Measurements from ENCODE around the gene CPNE1.
"Not testable (repeated sequence)": the region's sequence is repeated elsewhere in the genome, so short reads cannot be mapped to it uniquely, and the experiment has no call there.

The CPNE1 gene

DNA sequence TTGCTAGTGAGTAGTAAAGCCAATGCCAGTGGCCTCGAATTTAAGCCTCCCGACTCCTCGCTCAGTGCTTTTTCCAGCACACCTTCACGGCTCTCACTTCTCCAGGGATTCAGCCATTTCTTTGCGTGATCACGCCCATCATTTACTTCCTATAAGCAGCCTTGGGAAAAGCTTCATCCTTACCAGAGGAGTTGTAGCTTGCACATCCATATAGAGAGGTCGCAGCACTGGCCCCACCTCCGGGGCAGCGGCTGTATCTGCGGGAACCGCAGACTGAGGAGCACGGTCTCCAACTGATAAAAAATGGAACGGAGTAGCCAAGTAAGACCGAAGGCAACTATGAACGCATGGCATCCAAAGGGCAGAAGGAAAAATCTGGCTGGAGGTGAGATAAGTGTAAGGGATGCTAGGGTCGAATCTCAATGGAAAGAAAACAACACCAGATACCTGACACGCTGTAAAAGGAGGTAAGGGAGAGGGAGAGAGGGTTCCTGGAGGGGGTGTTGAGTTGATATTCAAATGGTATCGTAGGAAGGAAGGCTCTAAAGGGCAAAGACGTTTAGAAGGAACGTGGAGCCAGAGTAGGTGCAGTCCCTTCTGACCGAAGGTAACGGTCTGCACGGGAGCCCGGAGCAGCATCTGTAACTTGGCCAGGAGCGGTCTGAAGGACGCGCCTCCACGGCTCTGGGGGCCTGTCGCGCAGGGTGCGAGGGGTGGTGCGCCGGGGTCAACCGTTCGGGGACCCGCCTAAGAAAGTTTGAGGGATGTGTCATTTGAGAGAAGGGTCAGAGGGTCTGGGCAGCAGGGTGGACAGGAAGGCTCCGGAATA is 33.8 kb upstream of the CPNE1 start:
- DNase-seq (ENCODE audit: low read depth): no peak

DNA sequence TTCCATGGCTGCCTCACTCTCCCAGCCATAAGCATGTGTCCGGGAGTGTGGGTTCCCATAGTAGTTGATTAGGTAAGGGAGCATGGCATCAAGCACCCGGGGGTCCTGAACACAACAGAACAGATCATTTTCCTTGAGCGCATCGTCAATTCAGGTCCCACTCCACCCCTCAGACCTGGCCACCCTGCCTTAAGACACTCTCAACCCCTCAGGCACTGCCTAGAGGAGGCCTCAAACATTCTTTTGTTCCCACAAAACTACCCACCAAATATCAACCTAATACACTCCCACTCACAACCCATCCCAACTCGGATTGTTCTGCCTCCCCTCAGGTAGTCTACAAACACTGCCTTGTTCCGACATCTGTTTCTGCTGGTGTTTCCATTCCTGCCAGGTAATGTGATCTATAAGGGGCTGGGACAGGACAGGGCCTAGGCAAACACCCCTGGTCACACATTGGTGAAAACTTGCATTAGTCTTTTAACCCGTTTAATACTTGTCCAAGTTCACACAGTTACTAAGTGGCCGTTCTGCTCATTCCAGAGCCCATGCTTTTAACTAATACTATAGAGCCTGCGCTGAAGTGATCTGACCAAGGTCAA is 33.1 kb upstream of the CPNE1 start:
- DNase-seq (ENCODE audit: low read depth): no peak

DNA sequence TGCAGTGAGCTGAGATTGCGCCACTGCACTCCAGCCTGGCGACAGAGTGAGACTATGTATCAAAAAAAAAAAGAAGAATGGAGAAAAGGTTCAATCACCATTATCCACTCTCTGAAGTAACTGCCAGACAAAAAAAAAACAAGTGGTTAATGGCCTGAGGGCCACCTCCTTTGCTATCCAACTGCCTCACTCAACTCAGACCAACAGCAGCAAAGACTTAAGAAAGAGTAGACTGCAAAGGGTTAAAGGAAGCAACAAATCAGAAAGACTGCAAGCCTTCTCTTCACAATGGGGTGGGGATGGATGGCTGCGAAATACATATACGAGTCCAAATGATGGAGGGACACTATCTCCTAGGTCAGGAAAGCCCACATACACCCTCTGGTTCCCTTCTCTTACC is 31.3 kb upstream of the CPNE1 start:
- no peak for DNase-seq (ENCODE audit: low read depth)

DNA sequence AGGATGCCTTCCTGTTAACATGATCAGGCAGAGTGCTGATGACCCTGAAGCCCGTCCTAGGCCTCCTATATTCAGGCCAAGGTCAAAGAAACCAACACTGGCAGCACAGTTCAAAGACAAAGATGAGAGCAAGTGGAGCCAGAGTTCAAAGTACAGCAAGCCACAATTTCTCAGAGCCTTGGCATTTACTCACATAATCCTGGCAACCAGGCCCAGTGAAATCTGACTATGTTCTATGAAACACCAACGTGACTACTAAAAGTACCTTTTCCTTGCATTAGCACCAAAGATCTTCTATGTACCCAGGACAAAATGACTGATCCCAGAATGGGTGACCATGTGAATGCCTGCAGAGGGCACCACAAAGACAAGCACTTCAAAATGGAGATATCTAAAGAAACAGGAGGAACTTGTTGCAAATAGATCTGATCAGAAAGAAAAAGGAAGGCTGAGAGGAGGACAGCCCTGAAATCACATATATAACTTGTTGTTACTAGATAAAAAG is 30.6 kb upstream of the CPNE1 start:
- no peak for DNase-seq (ENCODE audit: low read depth)

DNA sequence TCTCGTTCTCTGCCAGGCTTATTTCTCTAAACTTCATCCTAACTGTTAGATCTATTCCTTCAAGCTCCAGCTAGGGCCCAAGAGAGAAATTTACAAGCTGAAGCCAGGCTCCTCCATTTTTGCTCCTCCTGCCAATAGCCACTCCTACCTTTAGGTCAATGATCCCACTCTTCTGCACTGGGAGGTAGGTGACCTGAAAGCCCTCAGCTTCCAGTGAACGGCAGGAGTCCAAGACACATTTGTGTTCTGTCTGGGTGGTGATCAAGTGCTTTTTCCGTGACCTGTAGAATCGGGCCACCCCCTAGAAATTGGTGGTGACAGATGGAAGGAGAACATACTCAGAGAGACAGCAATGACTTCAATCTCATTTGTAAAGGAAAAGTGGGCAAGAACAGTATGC is 25.6 kb upstream of the CPNE1 start:
- DNase-seq (ENCODE audit: low read depth): no peak

DNA sequence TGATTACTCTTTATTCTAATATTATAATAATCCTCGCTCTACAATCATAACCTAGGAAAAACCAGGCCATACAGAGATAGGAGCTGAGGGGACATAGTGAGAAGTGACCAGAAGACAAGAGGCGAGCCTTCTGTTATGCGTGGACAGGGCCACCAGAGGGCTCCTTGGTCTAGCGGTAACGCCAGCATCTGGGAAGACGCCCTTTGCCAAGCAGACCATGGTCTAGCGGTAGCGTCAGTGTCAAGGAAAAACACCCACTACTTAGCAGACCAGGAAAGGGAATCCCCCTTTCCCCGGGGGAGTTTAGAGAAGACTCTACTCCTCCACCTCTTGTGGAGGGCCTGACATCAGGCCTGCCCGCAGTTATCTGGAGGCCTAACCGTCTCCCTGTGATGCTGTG is 22.2 kb upstream of the CPNE1 start:
- DNase-seq (ENCODE audit: low read depth): not testable (repeated sequence)

DNA sequence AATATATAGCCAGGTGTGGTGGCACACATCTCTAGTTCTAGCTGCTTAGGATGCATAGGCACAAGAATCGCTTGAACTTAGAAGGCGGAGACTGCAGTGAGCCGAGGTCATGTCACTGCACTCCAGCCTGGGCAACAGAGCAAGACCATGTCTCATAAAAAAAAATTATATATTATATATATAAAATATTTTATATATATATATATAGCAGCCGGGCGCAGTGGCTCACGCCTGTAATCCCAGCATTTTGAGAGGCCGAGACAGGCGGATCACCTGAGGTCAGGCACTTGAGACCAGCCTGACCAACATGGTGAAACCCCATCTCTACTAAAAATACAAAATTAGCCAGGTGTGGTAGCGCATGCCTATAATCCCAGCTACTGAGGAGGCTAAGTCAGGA is 20.7 kb upstream of the CPNE1 start:
- not testable (repeated sequence) for DNase-seq (ENCODE audit: low read depth)

DNA sequence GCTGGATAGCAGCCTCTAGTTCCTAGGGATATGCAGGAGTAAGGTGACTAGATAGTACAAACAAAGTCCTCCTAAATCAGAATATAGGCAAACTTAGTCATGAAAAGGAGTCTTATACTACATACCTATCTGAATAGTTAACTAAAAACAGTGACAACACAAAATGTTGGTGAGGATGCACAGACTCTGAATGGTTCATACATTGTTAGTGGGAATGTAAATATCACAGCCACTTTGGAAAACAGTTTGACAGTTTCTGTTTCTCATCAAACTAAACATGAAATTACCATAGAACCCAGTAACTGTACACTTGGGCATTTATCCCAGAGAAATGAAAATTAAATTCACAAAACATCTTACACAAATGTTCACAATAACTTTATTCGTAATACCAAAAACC is 17.3 kb upstream of the CPNE1 start:
- no peak for DNase-seq (ENCODE audit: low read depth)

DNA sequence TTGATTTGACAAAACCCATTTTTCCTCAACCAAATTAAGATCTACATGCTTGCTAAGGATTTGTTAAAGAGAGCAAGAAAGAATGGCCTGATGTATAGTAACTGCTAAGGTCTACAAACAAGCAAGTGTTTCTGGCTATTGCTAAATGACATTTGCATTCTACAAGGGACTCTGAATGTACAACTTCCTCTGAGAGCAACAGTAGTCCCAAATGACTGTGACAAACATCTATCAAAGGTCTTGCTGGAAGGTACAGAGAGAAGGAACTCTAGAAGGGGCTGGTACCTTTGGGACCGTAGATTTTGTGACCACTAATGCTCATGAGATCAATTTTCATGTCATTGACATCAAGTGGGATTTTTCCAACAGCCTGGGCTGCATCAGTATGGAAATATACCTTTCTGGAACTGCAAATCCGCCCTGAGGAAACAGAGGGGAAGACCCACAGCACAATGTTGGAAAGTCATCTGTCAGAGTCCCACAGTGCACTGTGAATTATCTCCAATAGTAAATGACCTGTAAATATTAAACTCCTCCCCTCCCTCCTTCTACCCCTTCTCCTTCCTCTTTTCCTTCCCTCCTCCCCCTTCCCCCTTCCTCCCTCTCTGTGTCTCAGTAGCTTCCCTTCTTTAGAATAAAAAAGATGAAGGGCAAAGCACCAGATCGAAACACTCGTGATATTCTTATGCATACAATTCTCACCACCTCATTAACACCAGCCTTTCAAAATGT is 15.9 kb upstream of the CPNE1 start:
- DNase-seq (ENCODE audit: low read depth): no peak

DNA sequence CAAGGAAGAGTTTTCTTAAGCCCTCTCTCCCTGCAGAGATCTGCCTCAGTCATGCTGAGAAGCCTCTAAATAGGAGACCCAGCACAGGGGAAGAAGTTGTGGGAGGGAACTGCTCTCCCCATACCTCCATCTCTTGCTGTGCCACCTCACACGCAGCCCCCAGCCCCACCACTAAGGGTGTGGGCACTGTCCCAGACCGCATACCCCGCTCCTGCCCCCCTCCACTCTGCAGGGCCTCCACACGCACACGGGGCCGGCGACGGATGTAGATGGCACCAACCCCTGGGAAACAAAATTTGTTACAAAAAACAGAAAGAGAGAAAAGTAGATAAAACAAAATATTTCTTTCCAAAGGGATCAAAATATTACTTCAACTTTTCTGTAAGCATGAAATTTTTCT is 10.2 kb upstream of the CPNE1 start:
- no peak for DNase-seq (ENCODE audit: low read depth)

DNA sequence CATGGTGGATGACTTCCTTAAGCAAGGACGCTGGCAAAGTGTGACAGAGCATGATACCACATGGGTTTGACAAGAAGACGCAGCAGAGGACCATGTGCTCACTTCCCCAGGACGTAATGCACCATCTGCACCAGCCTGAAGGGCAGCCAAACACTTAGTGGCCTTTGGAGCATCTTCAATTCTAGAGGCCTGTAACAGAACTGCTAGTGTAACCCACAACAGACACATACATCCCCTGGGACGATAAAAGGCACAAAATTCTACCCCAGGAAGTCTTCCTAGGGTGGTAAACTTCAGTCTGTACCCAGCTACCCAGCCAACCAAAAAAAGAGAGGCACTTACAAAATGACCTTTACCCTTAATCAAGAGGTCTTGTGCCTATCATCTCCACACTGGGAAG is 9.2 kb upstream of the CPNE1 start:
- DNase-seq (ENCODE audit: low read depth): no peak

DNA sequence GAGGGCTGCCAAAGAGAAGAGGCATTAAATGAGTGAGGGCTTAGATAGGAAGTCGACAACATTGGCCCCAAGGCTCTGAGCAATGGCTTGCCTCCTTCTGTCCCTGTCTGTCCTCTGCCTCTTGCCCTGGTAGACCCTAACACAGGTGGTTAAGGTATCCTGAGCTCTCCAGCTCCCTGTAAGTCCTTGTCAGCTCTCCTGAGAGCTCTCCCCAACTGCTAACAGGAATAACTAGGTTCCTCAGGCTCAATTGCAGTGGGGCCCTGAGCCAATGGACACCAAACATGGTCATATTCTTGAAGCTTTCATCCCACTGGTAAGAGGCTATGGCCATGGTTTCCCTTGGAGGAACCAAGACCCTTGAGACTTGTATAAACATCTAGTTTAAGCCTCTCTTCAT is 5.0 kb upstream of the CPNE1 start:
- DNase-seq (ENCODE audit: low read depth): no peak

DNA sequence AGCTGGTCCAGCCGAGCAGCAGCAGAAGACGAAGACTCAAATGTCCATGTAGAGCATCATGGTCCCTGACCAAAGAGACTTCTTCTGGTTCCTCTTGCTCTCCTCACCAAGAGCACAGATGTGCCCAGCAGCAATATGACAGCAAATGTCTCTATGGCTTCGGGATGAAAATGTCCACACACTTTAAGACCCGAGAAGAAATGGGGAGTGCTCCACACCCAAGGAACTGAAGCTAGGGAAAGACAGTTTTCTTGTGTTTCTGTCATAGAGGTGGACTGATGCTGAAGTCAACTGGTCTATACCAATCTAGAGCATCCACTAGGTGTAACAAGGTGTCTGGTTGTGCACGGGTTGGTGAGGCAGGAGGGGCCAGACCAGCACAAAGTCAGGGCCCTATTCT is 4.5 kb upstream of the CPNE1 start:
- DNase-seq (ENCODE audit: low read depth): no peak

DNA sequence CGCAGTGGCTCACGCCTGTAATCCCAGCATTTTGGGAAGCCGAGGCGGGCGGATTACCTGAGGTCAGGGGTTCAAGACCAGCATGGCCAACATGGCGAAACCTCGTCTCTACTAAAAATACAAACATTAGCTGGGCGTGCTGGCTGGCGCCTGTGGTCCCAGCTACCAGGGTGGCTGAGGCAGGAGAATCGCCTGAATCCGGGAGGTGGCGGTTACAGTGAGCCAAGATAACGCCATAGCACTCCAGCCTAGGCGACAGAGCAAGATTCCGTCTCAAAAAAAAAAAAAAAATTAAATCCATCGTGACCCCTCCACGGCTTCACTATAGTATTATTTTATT is 1.2 kb upstream of the CPNE1 start:
- DNase-seq (ENCODE audit: low read depth): no peak

DNA sequence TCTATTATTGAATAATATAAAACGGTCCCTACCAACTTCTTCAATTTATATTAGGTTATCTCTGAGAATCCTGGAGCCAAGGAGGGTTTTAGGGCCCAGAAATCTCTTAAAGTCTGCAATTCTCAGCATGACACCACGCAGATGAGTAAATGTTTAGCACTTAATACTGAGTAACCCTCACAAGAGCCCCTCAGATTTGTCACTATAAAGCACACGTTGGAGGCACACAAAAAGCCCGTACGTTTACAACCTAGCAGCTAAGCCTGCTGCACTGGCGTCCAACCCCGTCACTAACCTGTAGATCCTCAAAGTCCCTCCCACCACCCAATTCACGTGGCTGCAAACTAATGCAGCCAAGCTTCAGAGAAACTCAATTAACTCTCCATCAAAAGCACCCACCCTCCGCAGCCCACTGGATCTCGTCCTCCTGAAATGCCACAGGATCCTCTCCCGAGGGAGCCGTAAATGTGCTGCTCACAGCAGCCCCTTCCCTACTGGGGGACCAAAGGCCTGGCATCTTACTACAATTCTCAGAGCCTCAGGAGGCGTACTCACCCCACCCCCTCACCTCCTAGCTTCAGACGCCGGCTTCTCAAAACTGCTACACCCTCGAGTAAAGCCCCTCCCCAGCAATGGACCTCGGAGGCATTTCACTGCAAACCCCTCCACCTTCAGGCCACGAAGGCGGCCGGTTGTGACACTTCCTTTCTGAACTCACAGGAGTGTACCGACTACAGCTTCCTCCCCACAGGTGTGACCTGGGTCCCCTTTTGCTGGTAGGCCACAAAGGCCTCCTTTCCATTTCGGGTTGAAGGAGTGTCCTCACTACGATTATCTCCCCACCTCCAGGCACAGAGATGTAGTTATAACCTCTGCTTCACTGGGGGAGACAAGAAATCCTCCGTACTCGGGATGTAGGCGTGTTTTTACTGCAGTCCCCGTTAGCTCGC is 909 bp downstream of the CPNE1 start:
- no peak for DNase-seq (ENCODE audit: low read depth)

DNA sequence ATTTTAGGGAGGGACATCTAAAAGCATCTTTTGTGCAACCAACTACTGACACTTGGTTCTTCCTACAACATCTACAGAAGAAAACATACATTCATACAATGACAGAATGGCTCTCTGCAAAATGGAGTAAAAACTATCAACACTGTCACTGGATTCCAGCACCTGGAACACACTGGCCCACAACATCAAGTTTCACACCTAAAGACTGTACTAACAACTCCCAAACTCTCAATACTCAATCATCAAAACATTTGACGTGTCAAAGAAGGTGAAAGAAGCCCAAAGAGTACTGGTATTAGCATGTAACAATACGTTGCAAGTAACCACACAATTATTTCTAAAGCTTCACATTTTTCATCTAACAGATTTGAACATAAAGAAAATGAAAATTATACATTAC is 2.1 kb downstream of the CPNE1 start:
- no peak for DNase-seq (ENCODE audit: low read depth)

DNA sequence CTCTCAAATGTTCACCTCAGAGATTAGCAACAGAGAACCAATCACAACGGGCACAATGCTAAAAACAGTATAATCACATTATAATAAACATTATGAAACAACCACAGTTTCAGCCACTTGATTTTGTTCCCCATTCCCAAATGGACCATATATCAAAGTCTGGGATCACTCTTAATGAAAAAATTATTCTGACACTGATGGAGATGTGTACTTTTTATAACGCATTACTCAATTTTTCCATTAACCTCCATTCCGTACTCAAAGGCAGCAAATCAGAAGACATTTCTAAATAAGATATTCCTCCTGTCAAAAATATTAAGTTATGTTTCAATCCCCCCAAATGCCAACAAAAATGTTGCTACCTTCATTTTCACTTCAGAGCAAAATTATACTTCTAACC is 2.8 kb downstream of the CPNE1 start:
- DNase-seq (ENCODE audit: low read depth): no peak

DNA sequence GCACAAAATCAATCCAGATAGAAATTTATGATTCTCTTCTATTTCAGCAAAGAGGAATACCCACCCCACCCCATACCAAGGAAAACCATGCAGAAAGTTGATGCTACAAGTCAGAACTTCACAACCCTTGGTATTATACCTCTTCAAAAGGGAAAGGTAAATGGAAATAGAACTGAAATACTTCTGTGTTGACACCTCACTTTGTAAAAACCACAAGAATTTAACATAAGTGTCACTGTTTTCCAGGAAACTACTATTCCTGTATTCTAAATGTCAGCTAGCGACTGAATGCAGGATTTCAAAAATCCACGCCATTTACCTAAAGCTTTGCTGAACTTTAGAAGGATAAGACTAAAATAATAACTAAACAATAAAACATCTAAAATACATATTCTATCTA is 3.6 kb downstream of the CPNE1 start:
- DNase-seq (ENCODE audit: low read depth): no peak

DNA sequence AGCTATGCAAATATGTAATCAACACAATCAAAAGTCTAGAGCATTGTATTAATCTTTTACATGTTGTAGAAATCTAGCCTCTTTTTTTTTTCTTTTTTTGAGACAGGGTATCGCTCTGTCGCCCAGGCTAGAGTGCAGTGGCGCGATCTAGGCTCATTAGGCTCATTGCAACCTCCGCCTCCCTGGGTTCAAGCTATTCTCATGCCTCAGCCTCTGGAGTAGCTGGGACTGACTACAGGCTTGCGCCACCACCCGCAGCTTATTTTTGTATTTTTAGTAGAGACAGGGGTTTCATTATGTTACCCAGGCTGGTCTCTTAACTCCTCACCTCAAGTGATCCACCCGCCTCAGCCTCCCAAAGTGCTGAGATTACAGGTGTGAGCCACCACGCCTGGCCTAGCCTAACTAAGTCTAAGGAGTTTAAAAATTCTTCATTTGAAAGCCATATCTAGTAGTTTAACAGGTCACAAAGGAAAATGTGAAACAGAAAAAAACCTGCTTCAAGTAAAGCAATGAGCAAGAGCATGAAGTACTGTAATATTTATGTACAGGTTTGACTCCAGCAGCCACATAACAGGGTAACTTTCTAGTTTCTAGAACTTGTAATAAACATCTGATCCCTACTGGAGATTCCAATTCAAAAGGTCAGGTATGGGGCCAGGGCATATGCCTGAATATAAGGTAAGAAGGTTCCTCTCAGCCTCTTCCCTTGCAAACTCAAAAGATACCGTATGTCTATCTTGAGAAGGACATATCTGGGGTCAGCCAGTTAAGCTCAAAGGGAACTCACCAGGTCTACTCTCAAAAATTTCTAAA is 4.4 kb downstream of the CPNE1 start:
- no peak for DNase-seq (ENCODE audit: low read depth)

DNA sequence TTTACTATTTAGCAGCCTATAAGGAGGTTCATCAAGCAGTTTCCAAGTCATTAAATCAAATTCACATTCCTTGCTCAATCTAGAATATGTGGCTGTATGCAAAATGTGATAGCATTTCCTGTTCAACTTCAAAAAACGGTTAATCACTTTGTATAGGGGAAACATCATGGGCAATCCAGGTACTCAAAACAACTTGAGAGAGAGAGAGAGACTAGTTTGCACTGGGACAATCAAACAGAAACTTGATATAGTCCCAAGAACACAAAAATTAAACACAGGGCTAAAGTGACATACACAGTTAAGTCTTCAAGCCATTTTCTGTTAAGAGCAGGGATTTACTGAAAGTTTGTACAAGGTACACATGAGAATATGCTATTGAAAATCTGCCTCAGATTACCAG is 7.4 kb downstream of the CPNE1 start:
- DNase-seq (ENCODE audit: low read depth): no peak

DNA sequence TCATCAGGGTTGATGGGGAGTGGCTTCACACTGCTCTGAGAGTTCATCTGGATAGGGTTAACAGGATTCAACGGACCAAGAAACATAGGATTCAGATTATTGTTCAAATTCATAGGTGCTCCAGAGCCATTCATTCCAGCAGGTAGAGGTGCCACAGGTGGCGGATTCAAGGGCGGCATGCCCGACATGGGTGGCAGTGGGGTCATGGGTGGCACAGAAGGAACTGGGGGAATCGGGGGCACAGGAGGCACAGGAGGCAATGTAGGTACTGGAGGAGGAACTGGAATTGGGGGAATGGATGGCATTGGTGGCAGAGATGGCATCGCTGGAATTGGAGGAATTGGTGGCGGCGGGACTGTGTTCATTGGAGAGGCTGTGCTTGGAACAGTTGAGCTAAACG is 10.3 kb downstream of the CPNE1 start:
- DNase-seq (ENCODE audit: low read depth): no peak

Data from fibroblast of the conjunctiva (primary cell).